ENCODE results near the gene ATF4. TPM values are rescaled to one million over a fixed set of nuclear protein-coding genes. Genes with fewer than 3 reads are reported as not detected.

Gene ATF4
- total RNA-seq, 2 experiments from 2014 or later, result 720 to 732 TPM

- no peak overlapping the region for H3K4me2 ChIP-seq (ENCODE audit: low read length)
- no peaks in the 10 kb centered on the region for H3K4me1 ChIP-seq (ENCODE audit: insufficient read depth, low read length, poor library complexity, severe bottlenecking)
- DNase-seq (ENCODE audit: low spot score), result no peak
- no TSS peak for BruUV-seq (replicated peaks)
- no peaks in the 10 kb centered on the region for H4K20me1 ChIP-seq (ENCODE audit: insufficient read depth, low read length)
- CTCF ChIA-PET (ENCODE audit: unreplicated experiment), result no interaction called here
- POLR2A ChIA-PET, result no interaction called here
- H2AFZ ChIP-seq (ENCODE audit: low read length), result no peak overlapping the region
- no peak overlapping the region for H3K4me3 ChIP-seq (ENCODE audit: low read depth, low read length, poor library complexity, severe bottlenecking)
- intact Hi-C loops (cut with micrococcal nuclease; ENCODE audit: unreplicated experiment), result no loop called here
- H3K79me2 ChIP-seq (ENCODE audit: insufficient read depth, low read depth, low read length), result no peaks in the 10 kb centered on the region
- no peaks in the 10 kb centered on the region for H3K9me3 ChIP-seq (ENCODE audit: low read length)
- no peak overlapping the region for H3K27ac ChIP-seq (ENCODE audit: low read depth, low read length, poor library complexity, severe bottlenecking)
- TF ChIP-seq CTCF (conservative IDR thresholded peaks at IDR 0.05; ENCODE audit: low read length), result no peak
- TF ChIP-seq EZH2phosphoT487 (IDR thresholded peaks at IDR 0.05; ENCODE audit: borderline replicate concordance, low read depth, low read length), result no peak
- H3K9me2 ChIP-seq (ENCODE audit: insufficient read depth, low read length), result no peaks in the 10 kb centered on the region
- no peaks in the 10 kb centered on the region for H3K36me3 ChIP-seq (ENCODE audit: insufficient read depth, low read length)
These were observed 33.8 kb downstream of the ATF4 start for GRCh38 chr22:39554151-39554550.

GRCh38 chr22:39556970-39557841 is 36.8 kb downstream of the ATF4 start:
- Histone ChIP-seq H3K4me2 (ENCODE audit: low read length) (no peak overlapping the region), H4K20me1 (ENCODE audit: insufficient read depth, low read length) (no peaks in the 10 kb centered on the region), H3K27ac (ENCODE audit: low read depth, low read length, poor library complexity, severe bottlenecking) (no peak overlapping the region), H3K4me3 (ENCODE audit: low read depth, low read length, poor library complexity, severe bottlenecking) (no peak overlapping the region), H3K4me1 (ENCODE audit: insufficient read depth, low read length, poor library complexity, severe bottlenecking) (no peaks in the 10 kb centered on the region), H3K79me2 (ENCODE audit: insufficient read depth, low read depth, low read length) (no peaks in the 10 kb centered on the region), H3K9me3 (ENCODE audit: low read length) (no peaks in the 10 kb centered on the region), H3K9me2 (ENCODE audit: insufficient read depth, low read length) (no peaks in the 10 kb centered on the region), H3K36me3 (ENCODE audit: insufficient read depth, low read length) (no peaks in the 10 kb centered on the region), H2AFZ (ENCODE audit: low read length) (no peak overlapping the region)
- BruUV-seq (replicated peaks), result no TSS peak
- TF ChIP-seq EZH2phosphoT487 (IDR thresholded peaks at IDR 0.05; ENCODE audit: borderline replicate concordance, low read depth, low read length), result no peak
- no peak for TF ChIP-seq CTCF (conservative IDR thresholded peaks at IDR 0.05; ENCODE audit: low read length)
- DNase-seq (ENCODE audit: low spot score), result no peak
- ChIA-PET CTCF (ENCODE audit: unreplicated experiment) (no interaction called here), POLR2A (no interaction called here)
- intact Hi-C loops (cut with micrococcal nuclease; ENCODE audit: unreplicated experiment), result no loop called here

- Histone ChIP-seq H3K79me2 (ENCODE audit: insufficient read depth, low read depth, low read length) (no peaks in the 10 kb centered on the region), H2AFZ (ENCODE audit: low read length) (no peak overlapping the region), H3K4me1 (ENCODE audit: insufficient read depth, low read length, poor library complexity, severe bottlenecking) (no peaks in the 10 kb centered on the region), H3K27ac (ENCODE audit: low read depth, low read length, poor library complexity, severe bottlenecking) (no peak overlapping the region), H3K36me3 (ENCODE audit: insufficient read depth, low read length) (no peaks in the 10 kb centered on the region), H4K20me1 (ENCODE audit: insufficient read depth, low read length) (no peaks in the 10 kb centered on the region), H3K9me2 (ENCODE audit: insufficient read depth, low read length) (no peaks in the 10 kb centered on the region), H3K9me3 (ENCODE audit: low read length) (no peaks in the 10 kb centered on the region), H3K4me3 (ENCODE audit: low read depth, low read length, poor library complexity, severe bottlenecking) (no peak overlapping the region), H3K4me2 (ENCODE audit: low read length) (no peak overlapping the region)
- DNase-seq (ENCODE audit: low spot score), result no peak
- BruUV-seq (replicated peaks), result no TSS peak
- POLR2A ChIA-PET, result no interaction called here
- no peak for TF ChIP-seq CTCF (conservative IDR thresholded peaks at IDR 0.05; ENCODE audit: low read length)
- TF ChIP-seq EZH2phosphoT487 (IDR thresholded peaks at IDR 0.05; ENCODE audit: borderline replicate concordance, low read depth, low read length), result no peak
- intact Hi-C loops (cut with micrococcal nuclease; ENCODE audit: unreplicated experiment), result no loop called here
- CTCF ChIA-PET (ENCODE audit: unreplicated experiment), result interaction anchor here (0.6 kb wide), 1 partner anchor 142 kb away, joined by 5 read pairs; no protein-coding TSS in a partner anchor
These were observed 37.9 kb downstream of the ATF4 start for GRCh38 chr22:39558254-39558727.

All from OCI-LY7 (cell line).